Dermis microvascular lymphatic vessel endothelial cell (primary cell): ENCODE data around the gene SLC9A9. TPM values are rescaled to one million over a fixed set of nuclear protein-coding genes. Genes with fewer than 3 reads are reported as not detected.

ENCODE experiments used
- DNase-seq, 2 donors: peaks; one replicate each; pipeline versions ENCODE4 v3.0.0 to v3.0.0-alpha.2; 2010; ENCODE audit warnings: low read depth in 2 of 2
- total RNA-seq: library from RNA; depleted of rRNA; stranded (reverse); fragments of >200 nt; gene quantifications from 2 replicates; pipeline ENCODE4 v1.2.1, GENCODE V29; 2014

SLC9A9 gene
- total RNA-seq, 1 donor from 2014 or later: 3.9 TPM

DNA sequence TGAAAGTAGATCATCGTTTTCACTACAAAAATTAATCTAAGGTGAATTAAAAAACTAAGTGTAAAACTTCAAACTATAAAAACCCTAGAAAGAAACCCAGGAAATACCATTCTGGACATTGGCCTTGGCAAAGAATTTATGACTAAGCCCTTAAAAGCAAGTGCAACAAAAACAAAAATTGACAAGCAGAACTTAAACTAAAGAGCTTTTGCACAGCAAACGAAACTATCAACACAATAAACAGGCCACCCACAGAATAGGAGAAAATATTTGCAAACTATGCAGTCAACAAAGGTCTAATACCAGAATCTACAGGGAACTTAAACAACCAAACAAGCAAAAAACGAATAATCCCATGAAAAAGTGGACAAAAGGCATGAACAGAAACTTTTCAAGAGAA lies 426.7 kb downstream of the SLC9A9 start:
- DNase-seq: no peak

GRCh38 chr3:143419611-143420010 lies 428.7 kb downstream of the SLC9A9 start:
- no peak for DNase-seq

- no peak for DNase-seq
These were observed 429.9 kb downstream of the SLC9A9 start for GRCh38 chr3:143418391-143418790.

DNA sequence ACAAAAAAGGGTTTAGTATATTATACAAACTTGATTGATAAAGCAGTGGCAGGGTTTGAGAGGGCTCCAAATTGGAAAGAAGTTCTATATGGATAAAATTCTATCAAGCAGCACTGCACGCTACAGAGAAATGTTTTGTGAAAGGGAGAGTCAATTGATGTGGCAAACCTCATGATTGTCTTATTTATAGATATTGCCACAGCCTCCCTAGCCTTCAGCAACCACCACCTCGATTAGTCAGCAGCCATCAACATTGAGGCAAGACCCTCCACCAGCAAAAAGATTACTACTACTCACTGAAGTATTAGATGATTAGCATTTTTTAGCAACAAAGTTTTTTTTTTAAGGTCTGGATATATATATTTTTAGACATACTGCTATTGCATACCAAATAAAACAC lies 432.0 kb downstream of the SLC9A9 start:
- no peak for DNase-seq

DNA sequence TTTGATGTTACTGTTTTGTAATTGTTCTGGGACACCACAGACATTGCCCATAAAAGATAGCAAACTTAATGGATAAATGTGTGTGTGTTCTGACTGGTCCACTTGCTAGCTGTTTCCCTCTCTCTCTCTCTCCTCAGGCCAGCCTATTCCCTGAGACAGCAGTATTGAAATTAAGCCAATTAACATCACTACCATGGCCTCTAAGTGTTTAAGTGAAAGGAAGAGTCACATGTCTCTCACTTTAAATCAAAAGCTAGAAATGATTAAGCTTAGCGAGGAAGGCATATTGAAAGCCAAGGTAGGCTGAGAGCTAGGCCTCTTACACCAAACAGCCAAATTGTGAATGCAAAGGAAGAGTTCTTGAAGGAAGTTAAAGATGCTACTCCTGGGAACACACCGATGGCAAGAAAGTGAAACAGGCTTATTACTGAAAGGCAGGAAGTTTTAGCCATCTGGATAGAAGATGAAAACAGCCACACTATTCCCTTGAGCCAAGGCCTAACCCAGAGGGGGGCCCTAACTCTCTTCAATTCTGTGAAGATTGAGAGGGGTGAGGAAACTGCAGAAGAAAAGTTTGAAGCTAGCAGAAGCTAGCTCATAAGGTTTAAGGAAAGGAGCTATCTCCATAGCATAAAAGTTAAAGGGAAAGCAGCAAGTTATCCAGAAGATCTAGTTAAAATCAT lies 433.6 kb downstream of the SLC9A9 start:
- DNase-seq: no peak

DNA sequence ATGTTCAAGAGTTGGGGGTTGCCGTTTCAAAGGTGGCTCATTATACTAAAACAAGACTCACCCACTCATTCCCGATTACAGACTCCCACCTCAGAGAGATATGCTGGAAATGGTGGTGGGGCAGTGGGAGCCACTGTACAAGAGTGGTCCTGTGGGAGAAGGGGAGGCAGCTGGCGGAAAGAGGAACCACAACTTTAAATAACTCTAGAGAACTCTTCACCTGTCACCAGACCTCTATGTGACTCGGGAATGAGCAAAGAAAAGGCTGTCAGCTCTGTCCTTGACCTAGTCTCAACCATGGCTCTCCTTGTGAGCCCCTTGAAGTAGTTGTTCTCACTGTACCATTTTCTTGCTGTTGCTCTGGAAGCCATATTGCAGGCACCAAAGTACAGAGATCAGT lies 434.9 kb downstream of the SLC9A9 start:
- no peak for DNase-seq

GRCh38 chr3:143412084-143412483 lies 436.2 kb downstream of the SLC9A9 start:
- no peak for DNase-seq

GRCh38 chr3:143410259-143410658 lies 438.0 kb downstream of the SLC9A9 start:
- no peak for DNase-seq

- DNase-seq: no peak
These were observed 439.5 kb downstream of the SLC9A9 start for GRCh38 chr3:143408771-143409170.

DNA sequence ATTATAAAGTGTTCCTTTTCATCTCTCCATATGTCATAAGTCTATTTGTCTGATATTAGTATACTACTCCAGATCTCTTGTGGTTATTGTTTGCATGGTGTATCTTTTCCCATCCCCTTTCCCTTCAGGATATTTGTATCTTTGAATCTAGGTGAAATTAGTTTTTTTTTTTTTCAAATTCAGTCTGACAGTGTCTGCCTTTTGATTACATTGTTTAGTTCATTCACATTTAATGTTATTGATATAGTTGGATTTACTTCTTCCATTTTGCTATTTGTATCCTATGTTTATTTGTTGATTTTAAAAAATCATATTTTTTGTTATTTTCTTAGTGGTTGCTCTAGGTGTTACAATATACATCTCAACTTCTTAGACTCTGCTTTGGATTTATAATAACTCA lies 445.7 kb downstream of the SLC9A9 start:
- no peak for DNase-seq

- no peak for DNase-seq
These were observed 451.5 kb downstream of the SLC9A9 start for GRCh38 chr3:143396790-143397189.

GRCh38 chr3:143389388-143389787 lies 458.9 kb downstream of the SLC9A9 start:
- no peak for DNase-seq

DNA sequence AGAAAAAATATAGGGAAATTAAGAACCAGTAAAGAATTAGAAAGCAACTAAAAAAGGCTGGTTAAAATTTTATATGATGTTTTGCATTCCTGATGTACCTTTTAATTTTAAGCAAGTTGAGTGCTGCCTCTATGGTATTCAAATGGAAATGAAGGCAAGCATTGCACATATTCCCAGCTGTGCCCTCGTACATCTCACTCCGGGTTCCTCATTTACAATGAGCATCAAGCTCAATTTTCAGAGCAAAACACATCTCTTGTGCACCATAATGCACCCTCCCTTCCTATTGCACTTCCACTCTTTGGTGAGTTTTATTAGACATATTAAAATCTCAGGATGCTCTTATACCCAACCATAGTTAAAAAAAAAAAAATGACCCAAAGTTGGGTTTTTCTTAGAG lies 460.8 kb downstream of the SLC9A9 start:
- DNase-seq: no peak

GRCh38 chr3:143384076-143384475 lies 464.2 kb downstream of the SLC9A9 start:
- DNase-seq: no peak

- DNase-seq: no peak
These were observed 464.8 kb downstream of the SLC9A9 start for GRCh38 chr3:143383421-143383820.

DNA sequence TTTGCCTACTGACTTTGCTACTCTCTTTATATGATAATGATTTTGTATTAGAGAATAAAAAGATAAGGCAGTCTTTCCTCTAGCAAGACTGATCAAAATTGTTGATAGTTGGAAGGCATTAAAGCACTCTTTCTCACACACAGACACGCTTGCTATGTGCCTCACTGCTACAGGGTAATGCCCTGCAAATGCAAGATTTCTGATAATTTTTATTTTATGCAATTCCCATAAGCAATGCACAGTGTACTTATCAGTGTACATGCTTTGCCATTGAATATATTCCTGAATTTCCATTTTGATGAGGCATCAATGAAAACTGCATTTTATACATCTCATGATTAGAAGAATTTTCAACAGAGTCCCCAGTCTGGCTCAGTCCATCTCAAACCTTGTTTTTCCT lies 465.5 kb downstream of the SLC9A9 start:
- no peak for DNase-seq

- no peak for DNase-seq
These were observed 467.8 kb downstream of the SLC9A9 start for GRCh38 chr3:143380449-143380848.

- DNase-seq: no peak
These were observed 472.6 kb downstream of the SLC9A9 start for GRCh38 chr3:143375698-143376097.

- no peak for DNase-seq
These were observed 481.1 kb downstream of the SLC9A9 start for GRCh38 chr3:143367171-143367570.

GRCh38 chr3:143366672-143367071 lies 481.6 kb downstream of the SLC9A9 start:
- no peak for DNase-seq

DNA sequence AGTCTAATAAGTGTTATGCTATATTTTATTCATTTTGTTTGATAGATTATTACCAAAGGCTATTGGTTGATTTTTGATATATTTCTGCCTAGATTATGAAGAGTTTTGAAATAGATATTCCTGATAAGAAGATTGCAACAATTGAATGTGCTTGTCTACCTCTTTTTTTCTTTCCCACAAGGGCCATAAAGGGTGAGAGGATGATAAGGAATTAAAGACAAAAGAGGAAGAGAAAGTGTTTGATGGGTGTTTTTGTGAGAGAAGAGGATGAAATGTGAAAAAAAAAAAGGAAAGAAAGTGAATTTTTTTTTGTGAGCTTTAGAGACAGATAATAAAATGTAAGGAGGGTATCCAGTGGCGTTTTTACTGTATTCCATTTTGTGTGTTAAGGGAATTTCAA lies 484.3 kb downstream of the SLC9A9 start:
- DNase-seq: no peak

GRCh38 chr3:143363276-143363675 lies 485.0 kb downstream of the SLC9A9 start:
- no peak for DNase-seq

GRCh38 chr3:143362115-143362991 lies 485.9 kb downstream of the SLC9A9 start:
- DNase-seq: no peak
